Prostate gland (tissue), 2 donors: ENCODE measurements around the gene ERC2.

Experiments
- CTCF ChIP-seq, 4 experiments: fragments of 200-600 bp in 2 of 4; fragments of 450-650 bp in 2 of 4; sonication (generic) in 2 of 4; IDR thresholded peaks; 1 replicate in 3 of 4; 2 replicates in 1 of 4; pipeline ENCODE4 v1.5.1; 2016 to 2019; ENCODE audit warnings: antibody characterized with exemption in 4 of 4, mild to moderate bottlenecking in 2 of 4, moderate library complexity in 2 of 4
- POLR2A ChIP-seq: fragments of 450-650 bp; IDR thresholded peaks from one replicate; pipeline ENCODE4 v1.6.1; 2016; ENCODE audit warnings: antibody characterized with exemption, mild to moderate bottlenecking
- POLR2AphosphoS5 ChIP-seq: sonication (generic); formaldehyde crosslinking; IDR thresholded peaks from one replicate; pipeline ENCODE4 v1.6.1; 2017; ENCODE audit warnings: antibody characterized with exemption

GRCh38 chr3:56055951-56056350, 412.3 kb downstream of the ERC2 start:
- TF ChIP-seq POLR2AphosphoS5: no peak
- TF ChIP-seq CTCF (IDR thresholded peaks at IDR 0.05): no peak
- TF ChIP-seq POLR2A: no peak
